Stimulated activated CD8-positive, alpha-beta memory T cell treated with anti-CD3 and anti-CD28 coated beads, Interleukin-2, amount 100 ng/mL, for 1 hour (primary cell): ENCODE results near the gene SNAP29.
"Not testable (repeated sequence)": the region's sequence is repeated elsewhere in the genome, so short reads cannot be mapped to it uniquely, and the experiment has no call there.

Source experiments
- DNase-seq, 2 donors: peaks; one replicate each; pipeline ENCODE4 v3.0.0-alpha.2; 2020; ENCODE audit warnings: low read depth in 2 of 2

The SNAP29 gene

DNA sequence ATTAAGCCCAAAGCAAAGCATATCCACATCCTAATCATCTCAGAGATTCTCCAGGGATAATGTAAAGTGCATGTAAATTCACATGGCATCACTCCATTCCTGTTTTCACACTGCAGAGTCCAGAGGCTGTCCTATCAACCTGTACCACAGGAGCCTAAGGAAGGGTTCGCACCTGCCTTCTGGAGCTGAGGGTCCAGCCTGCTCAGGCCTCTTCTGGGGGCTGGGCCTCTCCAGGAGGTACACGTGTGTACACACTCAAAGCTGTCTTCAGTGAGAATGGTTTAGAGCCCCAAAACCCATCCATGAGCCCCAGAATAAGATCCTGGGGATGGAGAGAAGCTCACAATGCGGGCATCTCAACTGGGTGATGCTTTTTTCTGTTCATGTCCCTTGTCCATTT lies 24.1 kb upstream of the SNAP29 start:
- DNase-seq, result no peak

DNA sequence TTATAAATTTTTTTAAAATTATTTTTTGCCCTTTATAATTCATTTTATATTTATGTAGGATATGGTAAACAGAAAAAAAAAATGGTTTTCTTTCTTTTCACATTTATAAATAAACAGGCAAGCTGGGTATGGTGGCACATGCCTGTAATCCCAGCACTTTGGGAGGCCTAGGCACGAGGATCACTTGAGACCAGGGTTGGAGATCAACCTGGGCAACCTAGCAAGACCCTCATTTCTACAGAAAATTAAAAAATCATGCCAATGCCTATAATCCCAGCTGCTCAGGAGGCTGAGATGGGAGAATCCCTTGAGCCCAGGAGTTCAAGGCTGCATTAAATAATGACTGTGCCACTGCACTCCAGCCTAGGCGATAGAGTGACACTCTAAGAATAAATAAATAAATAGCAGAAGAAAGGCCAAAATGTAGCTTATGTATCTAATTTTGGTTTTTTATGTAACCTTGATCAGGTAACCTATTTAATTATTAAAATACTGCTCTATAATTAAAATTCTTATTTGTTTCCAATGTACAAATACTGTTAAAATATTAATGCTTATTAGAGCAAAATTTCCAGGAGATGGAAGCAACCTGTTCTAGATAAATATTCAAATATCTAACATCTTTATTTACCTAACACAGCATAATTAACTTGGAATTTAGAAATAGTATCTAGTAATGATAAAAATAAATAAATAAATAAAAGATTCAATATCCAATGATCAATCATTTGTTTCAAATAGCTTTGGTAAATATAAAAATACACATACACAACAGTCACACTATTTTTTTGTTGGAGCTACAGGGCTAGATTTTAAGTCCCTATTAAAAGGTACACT lies 21.6 kb upstream of the SNAP29 start:
- DNase-seq, result no peak

DNA sequence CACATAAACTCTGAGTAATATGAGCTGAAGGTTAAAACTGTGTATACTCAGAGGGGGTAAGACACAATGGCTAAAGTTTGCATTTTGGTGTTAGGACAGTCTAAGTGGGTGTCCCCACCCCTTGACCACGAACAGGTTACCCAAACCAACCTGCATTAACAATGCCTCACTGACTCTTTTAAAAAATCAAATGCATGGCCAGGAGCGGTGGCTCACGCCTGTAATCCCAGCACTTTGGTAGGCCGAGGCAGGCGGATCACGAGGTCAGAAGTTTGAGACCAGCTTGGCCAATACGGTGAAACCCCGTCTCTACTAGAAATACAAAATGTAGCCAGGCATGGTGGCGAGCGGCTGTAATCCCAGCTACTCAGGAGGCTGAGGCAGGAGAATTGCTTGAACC lies 19.5 kb upstream of the SNAP29 start:
- not testable (repeated sequence) for DNase-seq

GRCh38 chr22:20839837-20840645 lies 18.8 kb upstream of the SNAP29 start:
- DNase-seq, result no peak

GRCh38 chr22:20840646-20841371 lies 18.0 kb upstream of the SNAP29 start:
- DNase-seq, result no peak

DNA sequence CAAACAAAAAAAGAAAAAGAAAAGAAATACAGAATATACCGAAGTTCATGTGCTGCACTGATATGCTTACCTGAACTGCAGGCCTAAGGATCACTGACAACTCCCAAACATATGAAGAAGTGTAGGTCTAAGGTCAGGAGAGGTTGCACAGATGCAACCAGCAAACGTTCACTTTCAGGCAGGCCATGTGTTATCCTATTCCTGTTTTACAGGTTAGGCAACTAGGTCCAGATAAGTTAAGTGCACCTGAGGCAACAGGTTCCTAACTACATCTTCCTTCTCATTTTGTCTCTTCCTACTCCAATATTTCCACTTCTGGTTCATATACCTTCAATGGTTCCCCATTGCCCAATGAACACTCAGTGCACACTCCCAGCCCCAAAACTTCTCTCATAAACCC lies 15.3 kb upstream of the SNAP29 start:
- DNase-seq, result no peak

DNA sequence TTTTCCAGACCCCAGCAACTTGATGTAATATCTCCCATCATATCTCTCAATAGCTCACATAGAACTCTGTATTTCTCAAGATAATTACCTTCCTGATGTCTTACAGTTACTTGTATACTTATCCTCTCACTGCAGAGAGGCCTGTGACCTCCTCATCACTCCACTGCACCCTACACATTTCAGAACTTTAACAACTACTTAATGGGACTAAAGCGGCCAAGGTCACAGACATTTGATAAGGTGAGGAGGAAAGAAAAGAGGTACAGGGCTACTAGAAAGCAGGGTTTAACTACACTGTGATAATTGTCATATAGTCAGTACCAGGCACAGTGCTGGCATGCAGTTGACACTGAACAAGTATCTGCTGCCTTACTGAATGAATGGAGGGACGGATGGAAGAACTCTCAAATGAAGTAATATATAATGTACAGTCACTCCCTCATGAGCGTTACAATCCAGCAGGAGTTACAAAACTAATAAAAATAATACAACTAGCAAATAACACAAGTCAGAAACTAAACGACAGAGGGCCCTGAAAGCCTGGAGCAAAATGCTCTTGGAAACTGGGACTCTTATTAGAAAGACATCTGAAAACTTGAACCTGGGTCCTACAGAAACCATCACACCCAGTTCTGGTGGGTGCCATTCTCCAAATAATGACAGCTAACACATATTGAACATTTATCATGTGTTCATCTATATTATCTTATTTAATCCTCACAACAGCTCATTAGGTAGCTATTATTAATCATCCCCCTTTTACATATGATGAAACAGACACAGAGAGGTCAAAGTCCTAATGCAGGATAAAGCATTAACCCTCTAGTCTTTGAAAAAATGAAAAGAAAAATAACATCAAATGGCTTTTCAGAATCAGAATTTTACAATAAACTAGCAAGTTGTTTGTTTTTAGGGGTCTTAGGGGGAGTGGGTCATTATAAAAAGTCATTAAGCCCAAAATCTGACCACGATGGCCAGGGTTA lies 14.5 kb upstream of the SNAP29 start:
- no peak for DNase-seq

GRCh38 chr22:20847318-20847822 lies 11.4 kb upstream of the SNAP29 start:
- DNase-seq, result no peak

DNA sequence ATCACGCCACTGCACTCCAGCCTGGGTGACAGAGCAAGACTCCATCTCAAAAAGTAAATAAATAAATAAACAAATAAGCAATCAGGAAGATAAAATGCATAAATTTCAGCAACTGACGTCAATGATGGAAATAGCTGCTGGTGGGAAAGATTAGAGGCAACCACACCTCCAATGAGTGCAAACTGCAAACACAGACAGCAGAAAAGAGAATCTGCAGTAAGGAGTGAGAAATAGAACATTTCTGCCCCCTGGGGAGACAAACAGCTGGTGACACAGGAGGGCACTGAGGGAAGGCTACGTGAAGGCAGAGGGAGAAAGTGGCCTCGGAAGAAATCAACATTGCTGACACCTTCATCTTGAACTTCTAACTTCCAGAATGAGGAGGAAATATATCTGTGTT lies 6.7 kb upstream of the SNAP29 start:
- no peak for DNase-seq

DNA sequence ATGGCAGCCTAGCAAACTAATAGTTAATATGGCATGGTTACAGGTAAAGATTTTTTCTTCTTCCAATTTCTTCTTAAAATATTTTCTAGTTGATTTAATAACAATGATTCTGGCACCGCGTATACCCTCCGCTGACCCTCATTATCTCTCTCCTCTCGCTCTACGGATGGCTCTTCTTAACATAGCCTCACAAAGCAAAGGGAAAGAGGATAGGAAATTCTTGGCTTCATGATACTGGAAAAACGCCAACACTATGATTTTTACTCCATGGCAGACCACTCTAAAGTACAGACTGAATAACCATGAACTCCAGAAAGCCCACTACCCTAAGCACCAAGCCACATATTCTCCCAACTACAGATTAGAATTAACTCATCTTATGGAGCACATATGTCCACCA lies 6.3 kb upstream of the SNAP29 start:
- no peak for DNase-seq

- DNase-seq, result no peak
Measured at GRCh38 chr22:20853236-20853660, 5.6 kb upstream of the SNAP29 start.

- DNase-seq, result no peak
Measured at GRCh38 chr22:20857247-20857643, 1.6 kb upstream of the SNAP29 start.

- peak; percentile 56 to 68 for DNase-seq
Measured at GRCh38 chr22:20857838-20858614, 781 bp upstream of the SNAP29 start.

DNA sequence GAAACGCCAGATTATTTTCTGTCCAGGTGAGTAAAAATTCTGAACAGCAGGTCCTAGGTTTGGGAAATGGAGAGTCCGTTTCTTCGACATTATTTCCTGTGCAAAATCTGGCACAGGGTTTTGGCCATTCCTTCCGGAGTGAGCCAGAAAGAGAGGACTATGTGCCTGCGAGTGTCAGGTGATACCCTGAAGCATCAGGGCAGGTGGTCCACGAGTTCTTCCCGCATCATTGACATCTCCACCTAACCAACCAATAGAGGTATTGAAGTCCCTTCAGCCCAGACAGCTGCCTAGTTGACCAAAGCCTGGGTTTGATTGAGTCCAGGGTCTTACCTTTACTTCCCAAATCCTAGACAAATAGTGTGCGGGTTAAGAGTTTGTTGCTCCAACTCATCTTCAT lies 808 bp downstream of the SNAP29 start:
- no peak for DNase-seq

- no peak for DNase-seq
Measured at GRCh38 chr22:20862540-20862939, 3.7 kb downstream of the SNAP29 start.

GRCh38 chr22:20863366-20863765 lies 4.6 kb downstream of the SNAP29 start:
- no peak for DNase-seq

DNA sequence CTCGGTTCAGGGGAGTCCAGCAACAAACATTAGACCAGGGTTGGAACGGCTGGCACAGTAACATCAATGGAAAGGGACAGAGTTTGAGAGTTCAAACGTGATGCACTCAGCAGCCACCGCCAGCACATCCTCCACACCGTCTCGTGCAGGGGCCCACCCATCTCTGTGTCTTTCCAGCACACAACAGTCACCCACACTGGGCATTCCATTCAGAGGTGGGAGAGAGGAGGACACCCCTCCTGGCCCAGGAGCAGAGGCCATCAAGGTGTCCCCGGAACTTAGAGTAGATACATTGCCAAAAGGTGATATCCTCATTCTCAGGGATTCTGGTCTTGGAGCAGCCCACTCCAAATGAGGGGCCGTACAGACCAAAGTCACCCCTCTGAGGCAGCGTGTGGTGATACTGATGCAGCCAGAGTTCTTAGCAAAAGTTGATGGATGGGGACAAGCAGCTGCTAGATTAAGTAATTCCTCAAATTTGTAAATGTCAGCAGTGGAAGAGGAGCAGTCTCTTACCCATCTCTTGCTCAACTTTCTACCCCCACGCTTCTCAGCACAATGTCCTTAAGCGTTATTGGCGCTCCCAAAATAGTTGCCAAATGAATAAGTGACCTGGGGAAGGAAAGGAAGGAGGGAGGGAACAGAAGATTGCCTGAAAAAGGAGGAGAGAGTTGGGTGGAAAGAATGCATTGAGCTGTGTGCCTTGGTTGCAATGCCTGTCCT lies 5.5 kb downstream of the SNAP29 start:
- no peak for DNase-seq

- DNase-seq, result no peak
Measured at GRCh38 chr22:20865331-20865730, 6.5 kb downstream of the SNAP29 start.

DNA sequence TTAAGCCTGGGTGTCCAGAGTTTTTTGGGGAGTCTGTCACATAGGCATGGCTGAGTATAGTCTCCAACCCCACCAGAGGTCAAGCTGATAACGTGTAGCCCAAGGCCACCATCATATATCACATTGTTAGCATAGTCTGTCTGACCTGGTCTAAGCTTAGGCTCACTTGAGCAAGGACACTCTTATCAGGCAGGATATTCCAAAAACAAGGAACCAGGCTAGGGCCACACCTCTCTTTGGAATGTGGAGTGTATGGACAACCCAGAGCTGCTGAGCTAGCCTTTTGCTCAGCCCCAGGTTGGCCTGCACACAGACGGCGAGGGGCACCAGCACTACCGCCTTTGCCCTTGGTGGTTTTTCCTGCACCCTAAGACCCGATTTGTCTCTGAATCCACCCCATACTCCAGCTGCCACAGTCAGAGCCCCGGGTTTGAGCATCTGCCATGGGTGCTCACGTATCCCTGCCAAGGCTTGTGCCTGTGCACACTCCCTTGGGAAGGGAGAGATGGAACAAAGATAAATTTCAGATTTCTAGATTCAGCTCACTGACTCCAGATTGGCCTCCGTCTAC lies 7.2 kb downstream of the SNAP29 start:
- DNase-seq, result no peak
